Measurements from ENCODE around the gene IKZF2. TPM values are rescaled to one million over a fixed set of nuclear protein-coding genes. Genes with fewer than 3 reads are reported as not detected.

Gene IKZF2
- total RNA-seq, 1 donor, result 11.3 TPM

GRCh38 chr2:213002383-213002782 lies 149.0 kb downstream of the IKZF2 start:
- TF ChIP-seq, protein P1, sequence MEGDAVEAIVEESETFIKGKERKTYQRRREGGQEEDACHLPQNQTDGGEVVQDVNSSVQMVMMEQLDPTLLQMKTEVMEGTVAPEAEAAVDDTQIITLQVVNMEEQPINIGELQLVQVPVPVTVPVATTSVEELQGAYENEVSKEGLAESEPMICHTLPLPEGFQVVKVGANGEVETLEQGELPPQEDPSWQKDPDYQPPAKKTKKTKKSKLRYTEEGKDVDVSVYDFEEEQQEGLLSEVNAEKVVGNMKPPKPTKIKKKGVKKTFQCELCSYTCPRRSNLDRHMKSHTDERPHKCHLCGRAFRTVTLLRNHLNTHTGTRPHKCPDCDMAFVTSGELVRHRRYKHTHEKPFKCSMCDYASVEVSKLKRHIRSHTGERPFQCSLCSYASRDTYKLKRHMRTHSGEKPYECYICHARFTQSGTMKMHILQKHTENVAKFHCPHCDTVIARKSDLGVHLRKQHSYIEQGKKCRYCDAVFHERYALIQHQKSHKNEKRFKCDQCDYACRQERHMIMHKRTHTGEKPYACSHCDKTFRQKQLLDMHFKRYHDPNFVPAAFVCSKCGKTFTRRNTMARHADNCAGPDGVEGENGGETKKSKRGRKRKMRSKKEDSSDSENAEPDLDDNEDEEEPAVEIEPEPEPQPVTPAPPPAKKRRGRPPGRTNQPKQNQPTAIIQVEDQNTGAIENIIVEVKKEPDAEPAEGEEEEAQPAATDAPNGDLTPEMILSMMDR (IDR thresholded peaks at IDR 0.05; ENCODE audit: insufficient read depth, low read length), result no peak
- peak; percentile 25 for DNase-seq (ENCODE audit: low read depth)
- H3K4me3 ChIP-seq (ENCODE audit: low read depth, low read length), result no peak overlapping the region

GRCh38 chr2:213001297-213001910 lies 150.0 kb downstream of the IKZF2 start:
- DNase-seq (ENCODE audit: low read depth), result peak; percentile 44
- no peak overlapping the region for H3K4me3 ChIP-seq (ENCODE audit: low read depth, low read length)
- TF ChIP-seq, protein P1 (IDR thresholded peaks at IDR 0.05; ENCODE audit: insufficient read depth, low read length), result no peak

DNA sequence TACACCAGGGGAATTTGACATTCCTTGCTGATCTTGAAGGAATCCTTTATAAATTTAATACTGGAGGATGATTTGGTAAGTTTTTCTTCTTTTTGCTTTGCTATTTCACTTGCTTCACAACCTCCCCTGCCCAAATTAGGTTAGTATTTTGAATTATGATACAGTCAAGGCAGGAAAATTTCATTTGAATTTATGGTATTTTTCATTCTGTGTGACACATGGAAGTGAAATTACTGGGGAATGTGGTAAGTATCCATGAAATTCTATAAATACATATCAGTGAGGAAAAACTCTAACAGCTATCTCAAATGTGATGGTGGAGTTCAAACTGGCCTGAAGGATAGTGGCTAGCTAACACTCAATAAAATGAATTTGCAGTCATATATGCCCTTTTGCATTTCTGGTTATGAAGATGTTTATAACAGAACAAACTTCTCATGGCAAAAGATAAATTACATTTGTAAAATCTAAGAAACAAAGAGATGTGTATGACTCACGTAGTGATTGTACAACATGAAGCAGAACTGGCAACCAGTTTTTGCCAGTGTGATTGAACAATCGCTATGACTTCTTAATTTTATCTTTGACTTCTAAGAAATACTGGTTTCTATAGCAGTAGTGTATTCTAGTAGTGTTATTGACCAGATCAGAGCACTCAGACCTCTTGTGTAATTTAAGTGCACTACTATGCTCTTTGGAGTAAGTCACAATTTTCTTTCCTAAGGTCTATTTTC lies 152.6 kb downstream of the IKZF2 start:
- TF ChIP-seq, protein P1 (IDR thresholded peaks at IDR 0.05; ENCODE audit: insufficient read depth, low read length), result no peak
- peak; percentile 64 for DNase-seq (ENCODE audit: low read depth)
- H3K4me3 ChIP-seq (ENCODE audit: low read depth, low read length), result no peak overlapping the region

DNA sequence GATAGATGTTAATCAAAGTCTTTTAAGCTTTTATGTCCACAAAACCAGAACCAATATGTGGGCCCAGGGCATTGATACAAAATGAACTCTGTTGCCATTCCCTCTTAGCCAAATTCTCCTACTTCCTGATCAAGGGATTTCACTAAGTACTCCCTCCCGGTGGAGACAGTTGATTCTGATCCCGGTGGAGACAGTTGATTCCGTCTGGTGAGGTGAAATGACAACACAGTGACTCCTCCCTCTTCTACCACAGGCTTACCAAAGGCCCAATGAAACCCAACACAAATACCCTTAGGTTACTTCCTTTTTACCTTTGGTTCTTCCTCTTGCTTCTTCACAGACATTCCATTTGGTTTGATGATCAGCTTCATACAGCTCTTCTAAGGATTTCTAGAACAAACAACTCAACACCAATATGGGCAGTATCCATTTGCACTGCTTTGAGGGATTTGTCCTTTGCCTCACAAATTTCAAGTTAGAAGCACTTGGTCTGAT lies 153.8 kb downstream of the IKZF2 start:
- TF ChIP-seq, protein P1 (IDR thresholded peaks at IDR 0.05; ENCODE audit: insufficient read depth, low read length), result no peak
- DNase-seq (ENCODE audit: low read depth), result no peak

GRCh38 chr2:212995920-212996319 lies 155.5 kb downstream of the IKZF2 start:
- TF ChIP-seq, protein P1 (IDR thresholded peaks at IDR 0.05; ENCODE audit: insufficient read depth, low read length), result no peak

More for the DNA sequence above, 153.8 kb downstream of the IKZF2 start:
- H3K4me3 ChIP-seq (ENCODE audit: low read depth, low read length), result no peak overlapping the region

DNA sequence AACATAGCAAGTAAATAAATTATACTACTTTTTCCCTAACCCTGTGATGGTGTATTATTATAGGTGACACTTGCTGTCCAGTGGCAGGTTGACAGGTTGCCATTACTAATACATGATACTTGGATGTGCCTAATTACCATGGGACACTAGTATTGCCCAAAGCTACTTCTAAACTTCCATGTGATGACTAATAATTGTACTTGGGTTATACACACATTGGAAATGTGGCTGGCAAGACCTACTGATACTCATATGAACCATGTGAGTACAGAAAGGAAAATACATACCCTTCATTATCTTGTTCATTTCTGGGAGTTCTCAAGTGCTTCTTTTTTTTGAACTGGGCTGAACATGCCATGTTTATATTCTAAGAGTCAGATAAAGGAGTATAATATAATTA lies 156.4 kb downstream of the IKZF2 start:
- TF ChIP-seq, protein P1 (IDR thresholded peaks at IDR 0.05; ENCODE audit: insufficient read depth, low read length), result no peak

More at GRCh38 chr2:212995920-212996319, 155.5 kb downstream of the IKZF2 start:
- peak; percentile 44 for DNase-seq (ENCODE audit: low read depth)
- no peak overlapping the region for H3K4me3 ChIP-seq (ENCODE audit: low read depth, low read length)

More for the DNA sequence above, 156.4 kb downstream of the IKZF2 start:
- DNase-seq (ENCODE audit: low read depth), result peak; percentile 21
- no peak overlapping the region for H3K4me3 ChIP-seq (ENCODE audit: low read depth, low read length)
